GM19238 (cell line): ENCODE data around the gene FAM222B.
"Not testable (repeated sequence)": the region's sequence is repeated elsewhere in the genome, so short reads cannot be mapped to it uniquely, and the experiment has no call there.

ENCODE experiments used
- DNase-seq: peaks from one replicate; pipeline ENCODE4 v3.0.0; 2011; ENCODE audit warnings: low spot score; ENCODE audit not compliant: insufficient read length

The FAM222B gene

GRCh38 chr17:28842282-28843012, at the start of gene FAM222B:
Gene FAM222B, minus strand, starts transcription at chr17:28842790. Its CDS starts 76,123 bp downstream, at chr17:28766667.
- peak; percentile 99 for DNase-seq

- DNase-seq = peak; percentile 55
Measured at GRCh38 chr17:28892024-28892423, 49.4 kb upstream of the FAM222B start.

- no peak for DNase-seq
Measured at GRCh38 chr17:28891201-28891600, 48.6 kb upstream of the FAM222B start.

GRCh38 chr17:28889996-28890395, 47.4 kb upstream of the FAM222B start:
- no peak for DNase-seq

GRCh38 chr17:28888832-28889231, 46.2 kb upstream of the FAM222B start:
- no peak for DNase-seq

GRCh38 chr17:28887871-28888471, 45.4 kb upstream of the FAM222B start:
- DNase-seq = no peak

GRCh38 chr17:28885951-28886350, 43.4 kb upstream of the FAM222B start:
- DNase-seq = no peak

GRCh38 chr17:28885363-28885762, 42.8 kb upstream of the FAM222B start:
- no peak for DNase-seq

- no peak for DNase-seq
Measured at GRCh38 chr17:28883967-28884702, 41.5 kb upstream of the FAM222B start.

GRCh38 chr17:28882154-28882895, 39.7 kb upstream of the FAM222B start:
- DNase-seq = no peak

- DNase-seq = no peak
Measured at GRCh38 chr17:28881533-28882056, 39.0 kb upstream of the FAM222B start.

- DNase-seq = no peak
Measured at GRCh38 chr17:28880572-28880945, 38.0 kb upstream of the FAM222B start.

GRCh38 chr17:28879886-28880571, 37.4 kb upstream of the FAM222B start:
- no peak for DNase-seq

GRCh38 chr17:28878981-28879380, 36.4 kb upstream of the FAM222B start:
- peak; percentile 58 for DNase-seq

GRCh38 chr17:28878158-28878910, 35.7 kb upstream of the FAM222B start:
- no peak for DNase-seq

GRCh38 chr17:28877150-28877711, 34.6 kb upstream of the FAM222B start:
- not testable (repeated sequence) for DNase-seq

- no peak for DNase-seq
Measured at GRCh38 chr17:28875848-28876550, 33.4 kb upstream of the FAM222B start.

GRCh38 chr17:28874750-28875149, 32.2 kb upstream of the FAM222B start:
- DNase-seq = no peak

- no peak for DNase-seq
Measured at GRCh38 chr17:28873839-28874238, 31.2 kb upstream of the FAM222B start.
